ENCODE data around the gene TLCD3A. TPM values are rescaled to one million over a fixed set of nuclear protein-coding genes. Genes with fewer than 3 reads are reported as not detected.
A peak's percentile ranks its signal among the peaks of the same experiment; 100 is the strongest.
"Not testable (repeated sequence)": the region's sequence is repeated elsewhere in the genome, so short reads cannot be mapped to it uniquely, and the experiment has no call there.

The TLCD3A gene
- total RNA-seq, 4 donors from 2014 or later = 0.39 to 1.4 (median 0.86) TPM

DNA sequence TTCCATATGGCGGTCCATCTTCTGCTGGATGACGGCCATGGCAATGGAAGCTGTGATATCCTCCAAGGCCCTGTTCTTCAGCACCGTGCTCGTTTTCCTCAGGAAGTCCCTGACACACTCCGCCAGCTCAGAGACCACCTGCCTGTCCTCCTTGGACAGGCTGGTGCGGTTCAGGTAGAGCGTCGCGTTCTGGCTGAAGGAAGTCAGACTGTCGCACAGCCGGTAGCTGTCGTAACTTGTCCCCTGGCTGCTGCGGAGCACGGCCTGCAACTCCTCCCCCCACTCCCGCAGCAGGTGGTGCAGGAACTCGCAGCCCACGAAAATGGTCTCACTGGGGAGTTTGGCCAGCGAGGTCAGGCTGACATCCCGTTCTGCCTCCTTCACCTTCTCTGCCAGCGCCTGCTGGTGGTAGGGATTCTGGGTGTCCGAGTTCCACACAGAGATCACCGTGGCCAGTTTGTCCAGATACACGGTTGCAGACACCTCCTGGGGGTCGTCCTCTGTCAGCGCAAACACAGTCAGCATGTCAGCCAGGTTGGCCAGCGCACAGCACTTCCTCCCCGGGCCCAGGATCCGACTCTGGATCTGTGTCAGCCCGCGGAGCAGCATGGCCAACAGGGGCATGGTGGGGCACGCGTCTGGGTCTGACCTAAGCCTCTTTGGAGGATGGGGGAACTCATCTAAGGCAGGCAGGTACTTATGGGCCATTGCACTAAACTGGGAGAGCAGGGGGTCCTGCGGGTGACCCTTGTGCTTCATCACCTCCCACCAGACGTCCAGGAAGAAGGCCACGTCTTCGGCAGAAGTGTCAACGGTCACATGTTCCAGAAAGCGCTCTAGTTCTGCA is 14.6 kb downstream of the TLCD3A start:
- in situ Hi-C loops (cut with MboI; ENCODE audit: low sequenced_read_pairs in 4 of 4) (no loop called here), intact Hi-C loops (cut with DNase I; ENCODE audit: low total_unique reads) (no loop called here)
- TF ChIP-seq POLR2A (IDR thresholded peaks at IDR 0.05) (no peak), CTCF (IDR thresholded peaks at IDR 0.05 in 4 of 5, conservative IDR thresholded peaks at IDR 0.05 in 1 of 5) (no peak)
- DNase-seq (no peak), ATAC-seq (no peak)
- no peak overlapping the region for H3K27ac ChIP-seq
- no peaks in the 10 kb centered on the region for H3K27me3 ChIP-seq
- no peak overlapping the region for H3K4me3 ChIP-seq
- H3K4me1 ChIP-seq = peaks cover 12 to 14% of the 10 kb centered on the region in 2 donors
- H3K9me3 ChIP-seq = no peaks in the 10 kb centered on the region
- H3K36me3 ChIP-seq = peaks cover 0 to 53% of the 10 kb centered on the region in 2 donors

DNA sequence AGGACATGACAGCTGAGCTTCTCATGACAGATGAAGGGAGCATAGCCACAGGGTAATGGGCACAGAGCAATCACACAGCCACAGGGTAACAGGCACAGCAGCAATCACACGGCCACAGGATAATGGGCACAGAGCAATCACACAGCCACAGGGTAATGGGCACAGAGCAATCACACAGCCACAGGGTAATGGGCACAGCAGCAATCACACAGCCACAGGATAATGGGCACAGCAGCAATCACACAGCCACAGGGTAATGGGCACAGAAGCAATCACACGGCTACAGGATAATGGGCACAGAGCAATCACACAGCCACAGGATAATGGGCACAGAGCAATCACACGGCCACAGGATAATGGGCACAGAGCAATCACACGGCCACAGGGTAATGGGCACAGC is 16.2 kb downstream of the TLCD3A start:
- DNase-seq; intact Hi-C loops (cut with DNase I; ENCODE audit: low total_unique reads); in situ Hi-C loops (cut with MboI; ENCODE audit: low sequenced_read_pairs in 4 of 4); H3K27me3 ChIP-seq; H3K9me3 ChIP-seq; H3K27ac ChIP-seq; H3K4me3 ChIP-seq; ATAC-seq: not testable (repeated sequence)
- Histone ChIP-seq H3K36me3 (peaks cover 0 to 42% of the 10 kb centered on the region in 2 donors), H3K4me1 (peaks cover 12 to 19% of the 10 kb centered on the region in 2 donors)

- in situ Hi-C loops (cut with MboI; ENCODE audit: low sequenced_read_pairs in 4 of 4); H3K27me3 ChIP-seq; H3K4me3 ChIP-seq; intact Hi-C loops (cut with DNase I; ENCODE audit: low total_unique reads); DNase-seq; H3K9me3 ChIP-seq; H3K27ac ChIP-seq; ATAC-seq: not testable (repeated sequence)
- H3K4me1 ChIP-seq = peaks cover 12 to 19% of the 10 kb centered on the region in 2 donors
- peaks cover 0 to 34% of the 10 kb centered on the region in 2 donors for H3K36me3 ChIP-seq
Measured at GRCh38 chr17:749359-749758, 17.0 kb downstream of the TLCD3A start.

GRCh38 chr17:750431-751037 is 18.1 kb downstream of the TLCD3A start:
- Histone ChIP-seq H3K27ac (peak overlapping the region in 1 of 4 donors; percentile 84), H3K4me1 (peaks cover 12 to 19% of the 10 kb centered on the region in 2 donors), H3K36me3 (peaks cover 0 to 22% of the 10 kb centered on the region in 2 donors), H3K4me3 (peak overlapping the region in 3 of 4 donors; percentile 90 to 99 (median 92)), H3K9me3 (no peaks in the 10 kb centered on the region), H3K27me3 (no peaks in the 10 kb centered on the region)
- TF ChIP-seq CTCF (IDR thresholded peaks at IDR 0.05 in 4 of 5, conservative IDR thresholded peaks at IDR 0.05 in 1 of 5) (no peak), POLR2A (IDR thresholded peaks at IDR 0.05) (no peak)
- in situ Hi-C loops (cut with MboI; ENCODE audit: low sequenced_read_pairs in 4 of 4) (no loop called here), intact Hi-C loops (cut with DNase I; ENCODE audit: low total_unique reads) (loop anchor here (5.0 kb wide), 1 partner anchor 603 kb away; no protein-coding TSS in a partner anchor)
- ATAC-seq = no peak
- no peak for DNase-seq

- DNase-seq (no peak), ATAC-seq (peak; percentile 25 to 30)
- Histone ChIP-seq H3K4me1 (peaks cover 12 to 19% of the 10 kb centered on the region in 2 donors), H3K36me3 (peaks cover 0 to 14% of the 10 kb centered on the region in 2 donors), H3K9me3 (no peaks in the 10 kb centered on the region), H3K27me3 (no peaks in the 10 kb centered on the region), H3K27ac (peak overlapping the region; percentile 74 to 87 (median 85)), H3K4me3 (peak overlapping the region; percentile 90 to 99 (median 91))
- TF ChIP-seq POLR2A (IDR thresholded peaks at IDR 0.05) (no peak), CTCF (IDR thresholded peaks at IDR 0.05 in 4 of 5, conservative IDR thresholded peaks at IDR 0.05 in 1 of 5) (no peak)
- intact Hi-C loops (cut with DNase I; ENCODE audit: low total_unique reads) = loop anchor here (1.0 to 5.0 kb wide), 2 partner anchors 30 to 604 kb away; no protein-coding TSS in a partner anchor
- in situ Hi-C loops (cut with MboI; ENCODE audit: low sequenced_read_pairs in 4 of 4) = no loop called here
Measured at GRCh38 chr17:751269-752001, 19.0 kb downstream of the TLCD3A start.

Measured in gastrocnemius medialis (tissue), 4 donors.